ENCODE data around the gene CAPN1. TPM values are rescaled to one million over a fixed set of nuclear protein-coding genes. Genes with fewer than 3 reads are reported as not detected.

The CAPN1 gene
- total and polyA plus RNA-seq, 2 of the 13 experiments (the other 11 are each of a cell fraction or from before 2014, with no cell fraction given), result 57.3 to 82.6 TPM

DNA sequence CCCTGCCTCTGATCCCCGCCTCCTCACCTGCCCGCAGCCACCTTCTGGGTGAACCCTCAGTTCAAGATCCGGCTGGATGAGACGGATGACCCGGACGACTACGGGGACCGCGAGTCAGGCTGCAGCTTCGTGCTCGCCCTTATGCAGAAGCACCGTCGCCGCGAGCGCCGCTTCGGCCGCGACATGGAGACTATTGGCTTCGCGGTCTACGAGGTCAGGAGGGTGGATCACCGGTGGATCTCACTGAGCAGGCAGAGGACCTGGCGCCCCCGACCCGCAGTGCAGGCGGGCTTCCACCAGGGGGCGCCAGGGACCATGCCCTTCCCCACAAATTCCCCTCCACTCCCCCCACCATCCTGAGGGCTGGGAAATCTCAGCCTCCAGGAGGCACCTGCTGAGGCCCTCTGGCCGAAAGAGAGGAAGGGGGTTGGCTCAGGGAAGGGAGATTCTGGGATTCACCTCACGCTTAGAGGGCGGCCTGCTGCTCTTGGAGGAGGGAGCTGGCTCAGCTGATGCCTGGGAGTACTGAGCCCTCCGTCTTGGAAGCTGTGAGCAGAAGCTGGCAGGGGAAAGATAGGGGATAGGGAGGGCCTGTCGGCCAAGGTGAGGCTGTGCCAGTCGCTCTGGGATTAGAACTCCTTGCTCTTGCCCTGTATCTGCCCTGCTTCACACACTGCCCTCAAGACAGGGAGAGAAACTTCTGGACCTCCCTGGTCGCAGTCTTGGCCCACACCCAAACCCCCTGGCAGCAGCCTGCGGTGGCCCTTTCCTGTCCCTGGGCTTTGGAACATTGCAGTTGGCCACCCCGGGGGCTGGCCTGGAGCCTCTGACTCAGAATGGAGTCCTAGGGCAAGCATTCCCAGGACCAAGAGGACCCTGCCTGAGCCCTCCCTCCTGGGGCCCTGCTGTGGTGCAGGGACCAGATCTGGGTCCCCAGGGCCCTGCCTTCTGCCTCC, 23.2 kb downstream of the CAPN1 start (continued):
- 0 out of 2 replicates have a peak, but pooled peaks have one; percentile 25 for TF ChIP-seq ZNF768 (CRISPR knock-in tag; IDR thresholded peaks at IDR 0.05)
- TF ChIP-seq PCBP1 (IDR thresholded peaks at IDR 0.05; ENCODE audit: borderline replicate concordance, low read depth, low read length), result peak; percentile 73; the same call in 1 of the 2 replicates
- TF ChIP-seq RAD21 (CRISPR knock-in tag; IDR thresholded peaks at IDR 0.05), result peak; percentile 83
- TF ChIP-seq, protein P1, sequence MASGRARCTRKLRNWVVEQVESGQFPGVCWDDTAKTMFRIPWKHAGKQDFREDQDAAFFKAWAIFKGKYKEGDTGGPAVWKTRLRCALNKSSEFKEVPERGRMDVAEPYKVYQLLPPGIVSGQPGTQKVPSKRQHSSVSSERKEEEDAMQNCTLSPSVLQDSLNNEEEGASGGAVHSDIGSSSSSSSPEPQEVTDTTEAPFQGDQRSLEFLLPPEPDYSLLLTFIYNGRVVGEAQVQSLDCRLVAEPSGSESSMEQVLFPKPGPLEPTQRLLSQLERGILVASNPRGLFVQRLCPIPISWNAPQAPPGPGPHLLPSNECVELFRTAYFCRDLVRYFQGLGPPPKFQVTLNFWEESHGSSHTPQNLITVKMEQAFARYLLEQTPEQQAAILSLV (CRISPR knock-in tag; IDR thresholded peaks at IDR 0.05; ENCODE audit: borderline replicate concordance), result 0 out of 2 replicates have a peak, but pooled peaks have one; percentile 10
- 0 out of 2 replicates have a peak, but pooled peaks have one; percentile 19 for TF ChIP-seq KDM3A (CRISPR knock-in tag; IDR thresholded peaks at IDR 0.05; ENCODE audit: low read depth)
- no peak for TF ChIP-seq SNAPC2 (CRISPR knock-in tag; IDR thresholded peaks at IDR 0.05)
- peak; percentile 18; the same call in 1 of the 2 replicates for TF ChIP-seq ZNF263 (CRISPR knock-in tag; IDR thresholded peaks at IDR 0.05)
- TF ChIP-seq ZNF3 (CRISPR knock-in tag; IDR thresholded peaks at IDR 0.05), result peak; percentile 88
- TF ChIP-seq, protein P2, sequence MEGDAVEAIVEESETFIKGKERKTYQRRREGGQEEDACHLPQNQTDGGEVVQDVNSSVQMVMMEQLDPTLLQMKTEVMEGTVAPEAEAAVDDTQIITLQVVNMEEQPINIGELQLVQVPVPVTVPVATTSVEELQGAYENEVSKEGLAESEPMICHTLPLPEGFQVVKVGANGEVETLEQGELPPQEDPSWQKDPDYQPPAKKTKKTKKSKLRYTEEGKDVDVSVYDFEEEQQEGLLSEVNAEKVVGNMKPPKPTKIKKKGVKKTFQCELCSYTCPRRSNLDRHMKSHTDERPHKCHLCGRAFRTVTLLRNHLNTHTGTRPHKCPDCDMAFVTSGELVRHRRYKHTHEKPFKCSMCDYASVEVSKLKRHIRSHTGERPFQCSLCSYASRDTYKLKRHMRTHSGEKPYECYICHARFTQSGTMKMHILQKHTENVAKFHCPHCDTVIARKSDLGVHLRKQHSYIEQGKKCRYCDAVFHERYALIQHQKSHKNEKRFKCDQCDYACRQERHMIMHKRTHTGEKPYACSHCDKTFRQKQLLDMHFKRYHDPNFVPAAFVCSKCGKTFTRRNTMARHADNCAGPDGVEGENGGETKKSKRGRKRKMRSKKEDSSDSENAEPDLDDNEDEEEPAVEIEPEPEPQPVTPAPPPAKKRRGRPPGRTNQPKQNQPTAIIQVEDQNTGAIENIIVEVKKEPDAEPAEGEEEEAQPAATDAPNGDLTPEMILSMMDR (CRISPR knock-in tag; IDR thresholded peaks at IDR 0.05), result peak; percentile 89
- TF ChIP-seq, protein P3, sequence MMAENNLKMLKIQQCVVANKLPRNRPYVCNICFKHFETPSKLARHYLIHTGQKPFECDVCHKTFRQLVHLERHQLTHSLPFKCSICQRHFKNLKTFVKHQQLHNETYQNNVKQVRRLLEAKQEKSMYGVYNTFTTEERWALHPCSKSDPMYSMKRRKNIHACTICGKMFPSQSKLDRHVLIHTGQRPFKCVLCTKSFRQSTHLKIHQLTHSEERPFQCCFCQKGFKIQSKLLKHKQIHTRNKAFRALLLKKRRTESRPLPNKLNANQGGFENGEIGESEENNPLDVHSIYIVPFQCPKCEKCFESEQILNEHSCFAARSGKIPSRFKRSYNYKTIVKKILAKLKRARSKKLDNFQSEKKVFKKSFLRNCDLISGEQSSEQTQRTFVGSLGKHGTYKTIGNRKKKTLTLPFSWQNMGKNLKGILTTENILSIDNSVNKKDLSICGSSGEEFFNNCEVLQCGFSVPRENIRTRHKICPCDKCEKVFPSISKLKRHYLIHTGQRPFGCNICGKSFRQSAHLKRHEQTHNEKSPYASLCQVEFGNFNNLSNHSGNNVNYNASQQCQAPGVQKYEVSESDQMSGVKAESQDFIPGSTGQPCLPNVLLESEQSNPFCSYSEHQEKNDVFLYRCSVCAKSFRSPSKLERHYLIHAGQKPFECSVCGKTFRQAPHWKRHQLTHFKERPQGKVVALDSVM (CRISPR knock-in tag; IDR thresholded peaks at IDR 0.05), result peak; percentile 56; the same call in 1 of the 2 replicates
- TF ChIP-seq, protein P4, sequence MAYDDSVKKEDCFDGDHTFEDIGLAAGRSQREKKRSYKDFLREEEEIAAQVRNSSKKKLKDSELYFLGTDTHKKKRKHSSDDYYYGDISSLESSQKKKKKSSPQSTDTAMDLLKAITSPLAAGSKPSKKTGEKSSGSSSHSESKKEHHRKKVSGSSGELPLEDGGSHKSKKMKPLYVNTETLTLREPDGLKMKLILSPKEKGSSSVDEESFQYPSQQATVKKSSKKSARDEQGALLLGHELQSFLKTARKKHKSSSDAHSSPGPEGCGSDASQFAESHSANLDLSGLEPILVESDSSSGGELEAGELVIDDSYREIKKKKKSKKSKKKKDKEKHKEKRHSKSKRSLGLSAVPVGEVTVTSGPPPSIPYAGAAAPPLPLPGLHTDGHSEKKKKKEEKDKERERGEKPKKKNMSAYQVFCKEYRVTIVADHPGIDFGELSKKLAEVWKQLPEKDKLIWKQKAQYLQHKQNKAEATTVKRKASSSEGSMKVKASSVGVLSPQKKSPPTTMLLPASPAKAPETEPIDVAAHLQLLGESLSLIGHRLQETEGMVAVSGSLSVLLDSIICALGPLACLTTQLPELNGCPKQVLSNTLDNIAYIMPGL (CRISPR knock-in tag; IDR thresholded peaks at IDR 0.05; ENCODE audit: borderline replicate concordance in 1 of 2, low read depth in 1 of 2), result 0 out of 4 replicates have a peak, but pooled peaks of 1 of the 2 experiments have one; percentile 26
